Fibroblast of skin of left biceps (primary cell): ENCODE measurements around the gene NDC1.

Experiments used
- DNase-seq, 2 experiments: peaks; one replicate each; pipeline ENCODE4 v3.0.0-alpha.2; 2013; ENCODE audit warnings: low read depth in 2 of 2

The NDC1 gene

DNA sequence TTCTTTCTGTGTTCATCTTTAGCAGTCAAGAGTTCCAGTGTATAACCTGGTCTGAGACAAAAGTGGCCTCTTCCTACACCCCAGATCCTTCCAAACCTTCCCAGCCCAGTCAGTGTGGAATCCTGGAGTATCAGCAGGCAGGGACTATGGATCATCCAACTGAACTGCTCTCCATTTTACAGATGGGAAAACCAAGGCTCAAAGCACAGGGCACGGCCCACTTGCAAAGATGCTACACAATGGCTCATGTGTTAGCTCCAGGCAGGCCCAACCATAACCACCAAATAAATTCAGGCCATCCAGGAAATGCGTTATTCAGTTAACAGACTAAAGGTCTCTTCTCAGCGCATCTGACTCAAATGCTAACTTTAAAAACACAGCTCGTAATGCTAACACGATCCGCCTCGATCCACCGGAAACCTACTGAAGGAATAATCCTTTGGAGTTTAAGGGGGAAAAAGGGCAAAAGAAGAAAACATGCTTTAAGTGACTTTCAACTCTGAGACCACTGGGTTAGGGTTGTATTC lies 106.3 kb downstream of the NDC1 start:
- no peak for DNase-seq

- no peak for DNase-seq
These were observed 107.0 kb downstream of the NDC1 start for GRCh38 chr1:53731043-53731600.

DNA sequence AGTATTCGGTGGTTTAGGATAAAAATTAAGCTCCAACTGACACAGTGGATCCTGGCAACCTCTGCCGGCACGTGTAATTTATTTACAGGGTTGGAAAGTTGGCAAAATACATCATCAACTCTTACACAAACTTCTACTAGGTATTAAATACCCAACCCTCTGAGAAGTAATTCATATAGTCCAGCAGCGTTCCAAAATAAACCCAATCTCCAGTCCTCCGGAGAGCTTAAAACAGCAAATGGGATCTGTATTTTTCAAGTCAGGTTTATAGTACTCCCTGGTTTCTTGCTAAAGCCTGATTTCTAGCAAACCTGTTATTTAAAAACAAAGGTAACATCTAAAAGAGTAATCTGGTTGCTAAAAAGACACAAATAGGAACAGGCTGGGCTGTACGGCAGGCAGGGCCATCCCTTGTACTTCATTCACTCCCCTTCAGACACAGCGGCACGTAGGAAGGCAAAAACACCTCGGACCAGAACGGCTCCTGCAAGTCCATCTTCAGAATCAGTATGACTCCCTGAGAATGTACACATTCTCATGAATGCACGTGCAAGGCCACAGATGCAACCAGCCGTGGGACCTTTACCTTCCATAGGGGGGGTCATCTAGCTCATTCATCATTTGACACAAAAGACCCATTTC lies 107.8 kb downstream of the NDC1 start:
- DNase-seq = no peak

- no peak for DNase-seq
These were observed 108.5 kb downstream of the NDC1 start for GRCh38 chr1:53729456-53730223.

DNA sequence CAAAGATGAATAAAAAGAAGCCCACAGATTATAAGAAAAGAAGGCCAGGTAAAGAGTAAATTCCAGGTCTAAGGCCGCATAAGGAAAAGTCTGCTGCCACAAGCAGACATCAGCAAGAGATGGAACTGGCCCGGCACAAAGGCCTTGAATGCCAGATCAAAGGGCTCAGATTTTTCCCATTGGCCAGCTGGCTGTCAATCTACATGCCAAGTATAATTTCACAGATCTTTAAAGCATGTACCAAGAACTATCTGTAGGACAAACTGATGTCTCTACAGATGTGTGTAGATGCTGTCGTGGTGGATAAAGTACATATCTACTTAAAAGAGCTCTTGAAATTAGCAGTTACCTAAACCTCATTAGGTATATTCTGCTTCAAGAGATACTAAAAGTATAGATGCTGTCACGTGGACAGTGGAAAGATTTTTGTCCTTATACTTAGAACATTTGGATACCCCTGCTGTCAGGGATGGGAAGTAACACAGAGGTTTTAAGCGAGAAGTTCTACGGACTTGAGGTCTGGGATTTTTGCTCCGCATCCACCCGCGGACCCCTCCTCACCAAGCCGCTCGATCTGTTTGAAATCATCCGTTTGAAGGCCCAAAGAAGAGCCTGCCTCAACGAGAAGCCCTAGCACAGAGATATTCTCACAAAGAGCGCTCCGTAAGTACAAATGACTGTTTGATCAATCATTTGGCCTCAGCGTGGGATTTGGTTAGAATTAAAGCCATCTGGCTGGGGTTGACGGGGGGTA lies 109.2 kb downstream of the NDC1 start:
- DNase-seq = no peak

GRCh38 chr1:53728196-53728595 lies 109.9 kb downstream of the NDC1 start:
- DNase-seq = no peak

GRCh38 chr1:53727461-53728092 lies 110.5 kb downstream of the NDC1 start:
- no peak for DNase-seq

- DNase-seq = no peak
These were observed 112.0 kb downstream of the NDC1 start for GRCh38 chr1:53726009-53726600.

DNA sequence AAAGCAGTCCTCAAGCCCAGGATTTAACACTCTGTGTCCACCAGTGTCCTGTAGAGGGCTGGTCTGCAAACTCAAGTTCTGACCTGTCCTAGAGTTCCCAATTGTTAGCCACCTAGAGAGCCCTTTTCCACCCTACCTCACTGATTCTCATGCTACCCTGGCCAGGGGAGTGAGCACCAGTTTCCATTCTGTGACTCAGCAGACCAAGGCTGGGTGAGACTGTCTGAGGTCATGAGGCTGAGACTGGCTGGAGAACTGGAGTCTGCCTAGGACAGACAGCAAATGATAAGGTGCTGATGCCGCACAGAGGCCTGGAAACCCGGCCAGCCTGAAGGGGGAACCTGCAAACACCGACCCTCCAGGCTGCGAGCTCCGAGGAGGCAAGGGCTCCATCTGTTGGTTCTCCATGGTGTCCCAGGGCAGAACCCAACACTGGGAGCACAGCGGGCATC lies 112.8 kb downstream of the NDC1 start:
- no peak for DNase-seq

- no peak for DNase-seq
These were observed 116.1 kb downstream of the NDC1 start for GRCh38 chr1:53722025-53722424.

DNA sequence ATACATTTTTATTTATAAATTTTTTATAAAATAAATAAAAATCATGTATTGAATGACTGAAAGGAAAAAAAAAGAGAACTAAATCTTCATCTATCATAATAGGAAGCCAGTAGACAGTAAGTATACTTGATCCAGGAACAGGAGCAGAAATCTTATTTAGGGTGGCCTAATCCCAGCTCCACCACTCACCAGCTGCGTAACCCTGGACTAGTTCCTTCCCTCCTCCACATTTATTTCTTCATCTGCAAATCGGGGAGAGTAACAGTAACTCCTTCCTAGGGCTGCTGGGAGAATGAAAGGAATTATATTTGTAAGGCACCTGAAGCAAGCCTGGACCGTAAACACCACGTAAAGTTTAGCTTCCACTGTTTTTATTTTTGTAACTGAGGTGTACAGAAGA lies 117.0 kb downstream of the NDC1 start:
- no peak for DNase-seq

GRCh38 chr1:53719469-53719868 lies 118.6 kb downstream of the NDC1 start:
- DNase-seq = no peak

GRCh38 chr1:53718443-53718842 lies 119.7 kb downstream of the NDC1 start:
- no peak for DNase-seq

DNA sequence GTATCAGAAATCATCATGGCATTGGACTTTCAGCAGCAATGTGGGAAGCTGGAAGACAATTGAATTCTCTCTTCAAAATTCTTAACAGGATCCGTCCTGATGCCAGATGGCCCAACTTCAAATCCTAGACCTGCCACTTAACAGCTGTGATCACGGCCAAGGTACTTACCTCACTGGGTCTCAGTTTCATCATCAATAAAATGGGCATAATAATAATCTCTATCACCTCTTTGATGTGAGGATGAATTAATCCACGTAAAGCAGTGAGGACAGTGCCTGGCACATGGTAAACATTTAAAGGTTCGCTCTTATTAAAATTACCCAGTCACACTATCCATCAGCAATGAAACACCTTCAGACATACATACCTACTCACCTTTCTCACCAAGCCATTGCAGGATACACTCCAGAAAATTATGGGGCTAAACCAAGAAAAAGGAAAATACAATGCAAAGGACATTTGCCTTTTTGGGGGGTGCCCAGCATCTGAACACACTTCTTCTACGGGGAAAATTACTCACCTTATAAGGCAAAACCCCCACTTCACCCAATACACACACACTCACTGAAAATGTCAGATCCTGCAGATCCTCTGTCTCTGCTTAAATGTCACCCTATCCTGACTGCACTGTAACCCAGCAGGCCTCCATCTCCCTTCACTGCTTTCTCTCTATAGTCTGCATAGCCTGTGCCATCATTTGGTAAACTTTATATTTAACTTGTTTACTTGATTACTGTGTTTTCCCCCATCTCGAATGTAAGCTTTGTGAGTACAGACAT lies 120.9 kb downstream of the NDC1 start:
- DNase-seq = no peak

DNA sequence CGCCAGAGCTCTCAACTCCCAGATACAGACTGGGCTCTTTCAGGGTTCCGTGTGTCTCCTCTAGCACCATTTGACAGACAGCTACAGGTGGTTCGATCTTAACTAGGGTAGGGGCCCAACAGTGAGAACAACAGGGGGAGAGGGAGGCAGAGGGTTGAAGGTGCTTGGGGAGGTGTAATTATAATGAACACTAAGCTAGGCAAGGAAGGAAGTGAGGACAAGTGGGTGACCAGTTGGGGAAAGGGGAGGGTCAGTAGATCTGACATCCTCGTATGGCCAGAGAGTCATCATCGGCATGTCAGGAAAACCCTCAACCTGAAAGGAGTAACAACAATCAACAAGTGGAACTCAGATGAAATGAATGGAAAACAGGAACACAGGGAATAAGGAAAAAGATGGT lies 121.9 kb downstream of the NDC1 start:
- no peak for DNase-seq

DNA sequence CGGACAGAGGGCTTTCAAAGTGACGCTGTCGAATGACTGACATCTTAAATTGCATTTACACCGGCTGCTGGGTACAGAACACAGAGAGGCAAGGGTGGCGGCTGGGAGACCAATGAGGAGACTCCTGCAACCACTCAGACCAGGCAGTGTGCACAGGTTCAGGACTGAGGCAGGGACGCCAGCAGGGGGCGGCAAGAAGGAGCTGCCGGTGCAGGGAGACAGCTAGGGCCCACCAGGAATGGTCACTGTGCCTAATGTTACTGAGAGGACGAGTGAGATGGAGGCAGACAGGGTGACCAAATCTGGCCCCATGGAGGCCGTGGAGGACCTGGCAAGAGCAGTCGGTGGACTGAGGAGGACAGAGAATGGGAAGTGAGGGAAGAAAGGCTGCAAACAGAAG lies 122.6 kb downstream of the NDC1 start:
- DNase-seq = no peak
